DMS53 treated with DMSO at 0.1 percent for 48 hours (cell line): ENCODE measurements around the gene SCAI.

ENCODE experiments used
- DNase-seq: peaks from one replicate; lab custom pipeline; 2025; ENCODE audit not compliant: unreplicated experiment; lab: John Stamatoyannopoulos, UW

Gene SCAI

GRCh38 chr9:124894035-124894740 is 249.1 kb downstream of the SCAI start:
- DNase-seq, result no peak
